Measurements from ENCODE around the gene SLC22A4. TPM values are rescaled to one million over a fixed set of nuclear protein-coding genes. Genes with fewer than 3 reads are reported as not detected.

SLC22A4 gene
- total and polyA plus RNA-seq, 2 donors (not counting 1 experiment from before 2014, with no cell fraction given) = 0.18 TPM; not detected in 1

GRCh38 chr5:132293066-132293991 lies 865 bp upstream of the SLC22A4 start:
- ATAC-seq (ENCODE audit: low read depth) = peak; percentile 34
- H3K4me3 Mint-ChIP-seq = peak overlapping the region; percentile 92
- H3K9me3 Mint-ChIP-seq (ENCODE audit: insufficient read depth) = no peaks in the 10 kb centered on the region
- Histone ChIP-seq H3K9ac (ENCODE audit: low read length) (peak overlapping the region; percentile 67), H4K20me1 (ENCODE audit: control insufficient read depth, insufficient read depth, low read length, poor library complexity, severe bottlenecking) (no peaks in the 10 kb centered on the region), H2AFZ (ENCODE audit: insufficient read depth, low read depth, low read length, poor library complexity, severe bottlenecking) (peak overlapping the region; percentile 92), H3K27me3 (replicated peaks in 1 of 4; ENCODE audit: control extremely low read depth in 1 of 4, control insufficient read depth in 3 of 4, insufficient read depth in 4 of 4, low read length in 3 of 4) (peaks cover 0 to 42% (median 25%) of the 10 kb centered on the region in 4 experiments), H3K9me3 (ENCODE audit: control extremely low read depth in 1 of 3, control insufficient read depth in 2 of 3, insufficient read depth in 1 of 3, low read length in 2 of 3) (peaks cover 0 to 10% (median 0%) of the 10 kb centered on the region in 3 donors), H3K27ac (ENCODE audit: low read length in 2 of 2) (peak overlapping the region in 1 of 2 donors; percentile 28), H3K4me1 (ENCODE audit: control insufficient read depth in 2 of 2, insufficient read depth in 2 of 2, low read length in 2 of 2) (peaks cover 15 to 23% of the 10 kb centered on the region in 2 donors), H3K4me2 (replicated peaks; ENCODE audit: low read depth, low read length, poor library complexity, severe bottlenecking) (peak overlapping the region; percentile 87), H3K4me3 (ENCODE audit: control extremely low read depth in 1 of 5, extremely low read depth in 1 of 5, insufficient read depth in 1 of 5, low read depth in 2 of 5, low read length in 4 of 5) (peak overlapping the region; percentile 22 to 69 (median 57)), H3K36me3 (replicated peaks in 1 of 2; ENCODE audit: control extremely low read depth in 1 of 2, control insufficient read depth in 1 of 2, extremely low read depth in 1 of 2, insufficient read depth in 2 of 2, low read length in 1 of 2) (no peaks in the 10 kb centered on the region), H3K79me2 (ENCODE audit: control insufficient read depth, insufficient read depth, low read length) (no peaks in the 10 kb centered on the region)
- no peak for TF ChIP-seq CTCF (IDR thresholded peaks at IDR 0.05)
- peaks cover 21% of the 10 kb centered on the region for H3K4me1 Mint-ChIP-seq
- H3K27me3 Mint-ChIP-seq = peaks cover 53% of the 10 kb centered on the region
- CTCF ChIA-PET = interaction anchor here (1.2 to 2.2 kb wide), 5 partner anchors 21 to 76 kb away, joined by 3 to 13 read pairs (median 4); partner anchors contain the start of gene SLC22A5
- POLR2A ChIA-PET = interaction anchor here (1.2 kb wide), 1 partner anchor 76 kb away, joined by 3 read pairs; the partner anchor contains the start of gene SLC22A5
- H3K27ac Mint-ChIP-seq = peak overlapping the region; percentile 41
- intact Hi-C loops (cut with micrococcal nuclease) = loop anchor here (5.0 to 10.0 kb wide), 2 partner anchors 74 to 211 kb away; partner anchors contain the start of gene SLC22A5
- 3% methylated on average over 47 of the region's 50 CpGs for WGBS (ENCODE audit: insufficient coverage)
- peak; percentile 55 for DNase-seq
